SJCRH30 (cell line): ENCODE results near the gene MACROH2A1. TPM values are rescaled to one million over a fixed set of nuclear protein-coding genes. Genes with fewer than 3 reads are reported as not detected.
"Not testable (repeated sequence)": the region's sequence is repeated elsewhere in the genome, so short reads cannot be mapped to it uniquely, and the experiment has no call there.

ENCODE experiments used
- DNase-seq, 2 experiments: peaks; one replicate each; pipeline ENCODE4 v3.0.0-alpha.2; 2015 to 2020
- H3K27ac ChIP-seq: fragments of 250-450 bp; sonication (Bioruptor Pico); 2 replicates; pipeline ENCODE4 v1.5.1; 2020; ENCODE audit warnings: mild to moderate bottlenecking, moderate library complexity
- H3K27me3 ChIP-seq: fragments of 250-450 bp; sonication (Bioruptor Pico); 2 replicates; pipeline ENCODE4 v1.5.1; 2020; ENCODE audit warnings: mild to moderate bottlenecking, moderate library complexity
- H3K36me3 ChIP-seq: fragments of 250-450 bp; sonication (Bioruptor Pico); 2 replicates; pipeline ENCODE4 v1.5.1; 2020; ENCODE audit warnings: mild to moderate bottlenecking, moderate library complexity
- H3K4me1 ChIP-seq: fragments of 250-450 bp; sonication (Bioruptor Pico); 2 replicates; pipeline ENCODE4 v1.5.1; 2020; ENCODE audit warnings: mild to moderate bottlenecking, moderate library complexity
- H3K4me3 ChIP-seq: fragments of 250-450 bp; sonication (Bioruptor Pico); 2 replicates; pipeline ENCODE4 v1.5.1; 2020; ENCODE audit warnings: mild to moderate bottlenecking, moderate library complexity
- H3K9me3 ChIP-seq: fragments of 250-450 bp; sonication (Bioruptor Pico); replicated peaks from 2 replicates; pipeline ENCODE4 v1.5.1; 2020; ENCODE audit warnings: mild to moderate bottlenecking, moderate library complexity
- total RNA-seq: library from RNA; depleted of rRNA; stranded (reverse); fragments of >200 nt; shearing (Covaris generic); gene quantifications from 2 replicates; pipeline ENCODE4 v1.2.3, GENCODE V29; 2014

The MACROH2A1 gene
- total RNA-seq, 1 experiment from 2014 or later, result 248 TPM

GRCh38 chr5:135365281-135365680 is 33.8 kb downstream of the MACROH2A1 start:
- no peaks in the 10 kb centered on the region for H3K27me3 ChIP-seq
- peaks cover 38% of the 10 kb centered on the region for H3K4me1 ChIP-seq
- H3K27ac ChIP-seq, result no peak overlapping the region
- peak in 1 of 2 experiments; percentile 23 for DNase-seq
- H3K36me3 ChIP-seq, result peaks cover 63% of the 10 kb centered on the region
- H3K4me3 ChIP-seq, result no peak overlapping the region
- no peaks in the 10 kb centered on the region for H3K9me3 ChIP-seq

GRCh38 chr5:135364421-135365262 is 34.4 kb downstream of the MACROH2A1 start:
- Histone ChIP-seq H3K27ac (no peak overlapping the region), H3K9me3 (no peaks in the 10 kb centered on the region), H3K4me3 (no peak overlapping the region), H3K27me3 (no peaks in the 10 kb centered on the region), H3K4me1 (peaks cover 38% of the 10 kb centered on the region), H3K36me3 (peaks cover 65% of the 10 kb centered on the region)
- DNase-seq, result no peak

- H3K36me3 ChIP-seq, result peaks cover 56% of the 10 kb centered on the region
- not testable (repeated sequence) for H3K27me3 ChIP-seq, DNase-seq, H3K27ac ChIP-seq, H3K9me3 ChIP-seq, H3K4me3 ChIP-seq
- peaks cover 33% of the 10 kb centered on the region for H3K4me1 ChIP-seq
These were observed 35.7 kb downstream of the MACROH2A1 start for GRCh38 chr5:135363342-135363741.

GRCh38 chr5:135362102-135362501 is 36.9 kb downstream of the MACROH2A1 start:
- no peak for DNase-seq
- Histone ChIP-seq H3K27me3 (no peaks in the 10 kb centered on the region), H3K9me3 (no peaks in the 10 kb centered on the region), H3K4me1 (peaks cover 20% of the 10 kb centered on the region), H3K4me3 (no peak overlapping the region), H3K36me3 (peaks cover 56% of the 10 kb centered on the region), H3K27ac (no peak overlapping the region)

- H3K27me3 ChIP-seq, result no peaks in the 10 kb centered on the region
- no peak overlapping the region for H3K27ac ChIP-seq
- no peaks in the 10 kb centered on the region for H3K9me3 ChIP-seq
- DNase-seq, result no peak
- H3K4me1 ChIP-seq, result peaks cover 5% of the 10 kb centered on the region
- H3K36me3 ChIP-seq, result peaks cover 66% of the 10 kb centered on the region
- H3K4me3 ChIP-seq, result no peak overlapping the region
These were observed 38.5 kb downstream of the MACROH2A1 start for GRCh38 chr5:135360278-135361274.

- H3K27me3 ChIP-seq, result no peaks in the 10 kb centered on the region
- no peak overlapping the region for H3K27ac ChIP-seq
- no peaks in the 10 kb centered on the region for H3K9me3 ChIP-seq
- no peak for DNase-seq
- no peak overlapping the region for H3K4me3 ChIP-seq
- H3K4me1 ChIP-seq, result no peaks in the 10 kb centered on the region; the same call in 1 of the 2 replicates
- H3K36me3 ChIP-seq, result peaks cover 63% of the 10 kb centered on the region
These were observed 39.5 kb downstream of the MACROH2A1 start for GRCh38 chr5:135359374-135360165.

GRCh38 chr5:135357685-135358084 is 41.3 kb downstream of the MACROH2A1 start:
- peaks cover 49% of the 10 kb centered on the region for H3K36me3 ChIP-seq

GRCh38 chr5:135356522-135357318 is 42.3 kb downstream of the MACROH2A1 start:
- Histone ChIP-seq H3K27ac (no peak overlapping the region), H3K36me3 (peaks cover 41% of the 10 kb centered on the region)

More at GRCh38 chr5:135357685-135358084, 41.3 kb downstream of the MACROH2A1 start:
- Histone ChIP-seq H3K27ac (no peak overlapping the region), H3K4me1 (no peaks in the 10 kb centered on the region), H3K27me3 (no peaks in the 10 kb centered on the region), H3K4me3 (no peak overlapping the region), H3K9me3 (no peaks in the 10 kb centered on the region)
- no peak for DNase-seq

GRCh38 chr5:135355169-135355568 is 43.9 kb downstream of the MACROH2A1 start:
- Histone ChIP-seq H3K4me3 (no peak overlapping the region), H3K27ac (no peak overlapping the region), H3K4me1 (no peaks in the 10 kb centered on the region), H3K36me3 (peaks cover 33% of the 10 kb centered on the region), H3K27me3 (no peaks in the 10 kb centered on the region), H3K9me3 (no peaks in the 10 kb centered on the region)
- DNase-seq, result no peak

More at GRCh38 chr5:135356522-135357318, 42.3 kb downstream of the MACROH2A1 start:
- no peaks in the 10 kb centered on the region for H3K9me3 ChIP-seq
- no peak overlapping the region for H3K4me3 ChIP-seq
- no peaks in the 10 kb centered on the region for H3K27me3 ChIP-seq
- no peak for DNase-seq
- no peaks in the 10 kb centered on the region for H3K4me1 ChIP-seq

GRCh38 chr5:135353952-135354721 is 44.9 kb downstream of the MACROH2A1 start:
- Histone ChIP-seq H3K27ac (no peak overlapping the region), H3K36me3 (peaks cover 32% of the 10 kb centered on the region), H3K27me3 (no peaks in the 10 kb centered on the region), H3K9me3 (no peaks in the 10 kb centered on the region), H3K4me3 (no peak overlapping the region), H3K4me1 (no peaks in the 10 kb centered on the region)
- DNase-seq, result no peak

GRCh38 chr5:135350536-135350935 is 48.5 kb downstream of the MACROH2A1 start:
- Histone ChIP-seq H3K27ac (no peak overlapping the region), H3K36me3 (peaks cover 39% of the 10 kb centered on the region), H3K4me3 (no peak overlapping the region), H3K27me3 (no peaks in the 10 kb centered on the region), H3K4me1 (no peaks in the 10 kb centered on the region), H3K9me3 (no peaks in the 10 kb centered on the region)
- DNase-seq, result no peak

- H3K27ac ChIP-seq, result no peak overlapping the region
- no peak for DNase-seq
- H3K36me3 ChIP-seq, result peaks cover 46% of the 10 kb centered on the region
- no peak overlapping the region for H3K4me3 ChIP-seq
- no peaks in the 10 kb centered on the region for H3K9me3 ChIP-seq
- H3K27me3 ChIP-seq, result no peaks in the 10 kb centered on the region
- H3K4me1 ChIP-seq, result no peaks in the 10 kb centered on the region
These were observed 49.1 kb downstream of the MACROH2A1 start for GRCh38 chr5:135349886-135350285.

- no peak overlapping the region for H3K27ac ChIP-seq
- H3K4me1 ChIP-seq, result no peaks in the 10 kb centered on the region
- H3K9me3 ChIP-seq, result no peaks in the 10 kb centered on the region
- no peak overlapping the region for H3K4me3 ChIP-seq
- H3K27me3 ChIP-seq, result no peaks in the 10 kb centered on the region
- H3K36me3 ChIP-seq, result peaks cover 47% of the 10 kb centered on the region
- no peak for DNase-seq
These were observed 49.6 kb downstream of the MACROH2A1 start for GRCh38 chr5:135349451-135349850.
